ENCODE results near the gene YAP1.

GRCh38 chr11:102234779-102235439, 124.7 kb downstream of the YAP1 start:
- no peak for TF ChIP-seq CTCF (IDR thresholded peaks at IDR 0.05)
- TF ChIP-seq POLR2A (IDR thresholded peaks at IDR 0.05) = no peak

All from esophagus squamous epithelium (tissue), 4 donors.